Endothelial cell (in vitro differentiated cells): ENCODE measurements around the gene IRF6. TPM values are rescaled to one million over a fixed set of nuclear protein-coding genes. Genes with fewer than 3 reads are reported as not detected.

Experiments used
- DNase-seq: peaks from one replicate; pipeline ENCODE4 v3.0.0; 2021; ENCODE audit warnings: low spot score
- H3K27ac Mint-ChIP-seq: one replicate; pipeline ENCODE4 v1.8.0; 2021; ENCODE audit warnings: mixed read lengths, inconsistent platforms; ENCODE audit not compliant: unreplicated experiment
- H3K27me3 Mint-ChIP-seq: one replicate; pipeline ENCODE4 v1.8.0; 2021; ENCODE audit warnings: mild to moderate bottlenecking, moderate library complexity, mixed read lengths, inconsistent platforms; ENCODE audit not compliant: unreplicated experiment
- H3K36me3 Mint-ChIP-seq: one replicate; pipeline ENCODE4 v1.8.0; 2021; ENCODE audit warnings: mild to moderate bottlenecking, low read depth, mixed read lengths, inconsistent platforms; ENCODE audit not compliant: unreplicated experiment
- H3K4me1 Mint-ChIP-seq: one replicate; pipeline ENCODE4 v1.8.0; 2021; ENCODE audit warnings: mild to moderate bottlenecking, mixed read lengths, inconsistent platforms; ENCODE audit not compliant: unreplicated experiment
- H3K4me3 Mint-ChIP-seq: one replicate; pipeline ENCODE4 v1.8.0; 2021; ENCODE audit warnings: mild to moderate bottlenecking, mixed read lengths, inconsistent platforms; ENCODE audit not compliant: unreplicated experiment
- H3K9me3 Mint-ChIP-seq: one replicate; pipeline ENCODE4 v1.8.0; 2021; ENCODE audit warnings: mixed read lengths, inconsistent platforms; ENCODE audit not compliant: unreplicated experiment
- CTCF ChIP-seq: fragments of 200-600 bp; sonication (generic); IDR thresholded peaks from one replicate; pipeline ENCODE4 v1.5.0; 2021; ENCODE audit warnings: antibody characterized with exemption; ENCODE audit not compliant: unreplicated experiment
- total RNA-seq: library from RNA; stranded (reverse); fragmentation: NEBNext Ultra II Directional; extraction: Animal tissue kit (Norgen Biotek cat#: 25700); gene quantifications from one replicate; pipeline ENCODE4 v1.2.1, GENCODE V29; 2021; ENCODE audit not compliant: unreplicated experiment

The IRF6 gene
- total RNA-seq, 1 donor from 2014 or later, result 21.3 TPM

GRCh38 chr1:209755926-209756614, 49.9 kb downstream of the IRF6 start, which contains the start of gene TRAF3IP3:
TRAF3IP3 (plus strand) TSS chr1:209756053; CDS start chr1:209760040, 3,987 bp downstream.
- TF ChIP-seq CTCF, result no peak

GRCh38 chr1:209755256-209755655, 50.7 kb downstream of the IRF6 start:
- peaks cover 11% of the 10 kb centered on the region for H3K27me3 Mint-ChIP-seq
- H3K4me1 Mint-ChIP-seq, result peaks cover 17% of the 10 kb centered on the region
- no peak overlapping the region for H3K4me3 Mint-ChIP-seq
- no peaks in the 10 kb centered on the region for H3K36me3 Mint-ChIP-seq
- H3K27ac Mint-ChIP-seq, result no peak overlapping the region
- no peaks in the 10 kb centered on the region for H3K9me3 Mint-ChIP-seq
- DNase-seq, result no peak
- no peak for TF ChIP-seq CTCF

More at GRCh38 chr1:209755926-209756614, 49.9 kb downstream of the IRF6 start, which contains the start of gene TRAF3IP3:
- Mint-ChIP-seq H3K27ac (no peak within 1 kb of the TSS), H3K27me3 (peaks cover 11% of the 10 kb centered on the region), H3K36me3 (no peaks in the 10 kb centered on the region), H3K9me3 (no peaks in the 10 kb centered on the region), H3K4me3 (no peak within 1 kb of the TSS), H3K4me1 (peaks cover 17% of the 10 kb centered on the region)
- no peak for DNase-seq

- Mint-ChIP-seq H3K9me3 (no peaks in the 10 kb centered on the region), H3K4me3 (no peak overlapping the region), H3K36me3 (no peaks in the 10 kb centered on the region), H3K4me1 (peaks cover 19% of the 10 kb centered on the region), H3K27ac (no peak overlapping the region), H3K27me3 (peaks cover 10% of the 10 kb centered on the region)
- DNase-seq, result no peak
- no peak for TF ChIP-seq CTCF
Observed at GRCh38 chr1:209752890-209753289, 53.1 kb downstream of the IRF6 start.

- no peaks in the 10 kb centered on the region for H3K36me3 Mint-ChIP-seq
- no peak for TF ChIP-seq CTCF
Observed at GRCh38 chr1:209751627-209752231, 54.2 kb downstream of the IRF6 start.

GRCh38 chr1:209749670-209750323, 56.1 kb downstream of the IRF6 start:
- no peak for DNase-seq
- H3K27me3 Mint-ChIP-seq, result no peaks in the 10 kb centered on the region
- H3K9me3 Mint-ChIP-seq, result no peaks in the 10 kb centered on the region
- no peak for TF ChIP-seq CTCF
- H3K36me3 Mint-ChIP-seq, result no peaks in the 10 kb centered on the region
- H3K4me3 Mint-ChIP-seq, result no peak overlapping the region
- peaks cover 11% of the 10 kb centered on the region for H3K4me1 Mint-ChIP-seq
- no peak overlapping the region for H3K27ac Mint-ChIP-seq

More at GRCh38 chr1:209751627-209752231, 54.2 kb downstream of the IRF6 start:
- no peak overlapping the region for H3K4me3 Mint-ChIP-seq
- DNase-seq, result no peak
- peaks cover 10% of the 10 kb centered on the region for H3K27me3 Mint-ChIP-seq
- peaks cover 24% of the 10 kb centered on the region for H3K4me1 Mint-ChIP-seq
- no peak overlapping the region for H3K27ac Mint-ChIP-seq
- no peaks in the 10 kb centered on the region for H3K9me3 Mint-ChIP-seq
